Uterus (tissue), 2 donors: ENCODE results near the gene HDAC8.

ENCODE experiments used
- POLR2A ChIP-seq, 2 donors: fragments of 450-650 bp; IDR thresholded peaks; one replicate each; pipeline ENCODE4 v1.6.1; 2016; ENCODE audit warnings: antibody characterized with exemption in 2 of 2, mild to moderate bottlenecking in 1 of 2, moderate library complexity in 1 of 2
- TF ChIP-seq, protein P1 (sequence below), 4 experiments: fragments of 200-600 bp in 2 of 4; fragments of 450-650 bp in 2 of 4; sonication (generic) in 2 of 4; IDR thresholded peaks; one replicate each; pipeline ENCODE4 v1.5.1; 2016 to 2019; ENCODE audit warnings: antibody characterized with exemption in 4 of 4, mild to moderate bottlenecking in 2 of 4, moderate library complexity in 1 of 4

DNA sequence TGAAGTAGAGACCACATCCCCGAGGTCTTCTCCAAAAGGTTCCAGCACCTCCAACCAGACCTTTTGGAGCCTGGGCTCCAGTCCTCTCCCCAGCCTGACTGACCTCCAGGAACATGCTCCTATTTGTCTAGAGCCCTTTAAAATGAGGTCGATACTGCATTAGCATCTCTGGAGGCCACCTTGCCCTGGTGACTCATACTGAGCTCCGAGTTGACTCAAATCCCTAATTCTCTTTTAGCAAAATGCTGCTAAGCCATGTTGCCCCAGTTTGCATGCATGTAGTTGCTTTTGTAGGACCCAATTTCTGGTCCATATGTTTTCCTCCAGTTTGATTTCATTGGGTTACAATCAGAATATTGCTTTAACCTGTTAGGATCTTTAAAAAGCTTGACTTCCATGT, 223.5 kb downstream of the HDAC8 start:
- no peak for TF ChIP-seq POLR2A (IDR thresholded peaks at IDR 0.05)
- TF ChIP-seq, protein P1, sequence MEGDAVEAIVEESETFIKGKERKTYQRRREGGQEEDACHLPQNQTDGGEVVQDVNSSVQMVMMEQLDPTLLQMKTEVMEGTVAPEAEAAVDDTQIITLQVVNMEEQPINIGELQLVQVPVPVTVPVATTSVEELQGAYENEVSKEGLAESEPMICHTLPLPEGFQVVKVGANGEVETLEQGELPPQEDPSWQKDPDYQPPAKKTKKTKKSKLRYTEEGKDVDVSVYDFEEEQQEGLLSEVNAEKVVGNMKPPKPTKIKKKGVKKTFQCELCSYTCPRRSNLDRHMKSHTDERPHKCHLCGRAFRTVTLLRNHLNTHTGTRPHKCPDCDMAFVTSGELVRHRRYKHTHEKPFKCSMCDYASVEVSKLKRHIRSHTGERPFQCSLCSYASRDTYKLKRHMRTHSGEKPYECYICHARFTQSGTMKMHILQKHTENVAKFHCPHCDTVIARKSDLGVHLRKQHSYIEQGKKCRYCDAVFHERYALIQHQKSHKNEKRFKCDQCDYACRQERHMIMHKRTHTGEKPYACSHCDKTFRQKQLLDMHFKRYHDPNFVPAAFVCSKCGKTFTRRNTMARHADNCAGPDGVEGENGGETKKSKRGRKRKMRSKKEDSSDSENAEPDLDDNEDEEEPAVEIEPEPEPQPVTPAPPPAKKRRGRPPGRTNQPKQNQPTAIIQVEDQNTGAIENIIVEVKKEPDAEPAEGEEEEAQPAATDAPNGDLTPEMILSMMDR (IDR thresholded peaks at IDR 0.05), result no peak
